GM19238 (cell line): Measurements from ENCODE around the gene NAMPT.
"Not testable (repeated sequence)": the region's sequence is repeated elsewhere in the genome, so short reads cannot be mapped to it uniquely, and the experiment has no call there.

Source experiments
- DNase-seq: peaks from one replicate; pipeline ENCODE4 v3.0.0; 2011; ENCODE audit warnings: low spot score; ENCODE audit not compliant: insufficient read length

The NAMPT gene

DNA sequence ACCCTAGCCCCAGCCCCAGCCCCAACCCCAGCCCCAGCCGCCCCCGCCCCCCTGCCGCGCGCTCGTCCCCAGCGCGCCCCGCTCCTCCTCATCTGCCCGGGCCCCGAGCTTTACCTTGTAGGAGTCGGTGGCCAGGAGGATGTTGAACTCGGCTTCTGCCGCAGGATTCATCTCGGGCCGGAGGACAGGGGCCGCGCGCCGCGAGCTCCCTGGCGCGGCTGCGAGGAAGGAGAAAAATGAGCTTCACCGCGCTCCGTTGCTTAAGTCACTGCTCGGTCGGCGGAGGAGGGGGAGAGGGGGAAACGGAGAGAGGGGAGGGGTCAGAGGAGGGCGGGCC is at the start of gene NAMPT:
NAMPT (minus strand) TSS at position 270 of the 337 bp plus-strand sequence; CDS start at position 171, 99 bp downstream.
- no peak for DNase-seq

DNA sequence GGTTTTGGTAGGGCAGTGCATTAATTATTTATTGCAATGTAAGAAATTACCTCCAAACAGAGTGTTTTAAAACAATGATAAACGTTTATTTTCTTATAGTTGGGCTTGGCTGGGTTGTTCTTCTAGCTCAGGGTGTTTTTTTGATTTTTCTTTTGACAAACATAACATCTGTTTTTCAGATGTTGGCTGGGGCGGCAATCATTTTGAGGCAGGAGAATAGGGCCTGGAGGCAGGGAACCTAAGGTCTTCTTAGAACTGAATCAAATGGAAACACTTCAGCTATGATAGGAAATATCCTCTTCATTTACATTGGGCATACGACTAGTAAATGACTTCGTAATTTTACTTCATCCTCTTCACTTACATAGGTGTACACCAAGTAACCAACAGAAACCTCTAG is 47.4 kb upstream of the NAMPT start:
- DNase-seq: no peak

DNA sequence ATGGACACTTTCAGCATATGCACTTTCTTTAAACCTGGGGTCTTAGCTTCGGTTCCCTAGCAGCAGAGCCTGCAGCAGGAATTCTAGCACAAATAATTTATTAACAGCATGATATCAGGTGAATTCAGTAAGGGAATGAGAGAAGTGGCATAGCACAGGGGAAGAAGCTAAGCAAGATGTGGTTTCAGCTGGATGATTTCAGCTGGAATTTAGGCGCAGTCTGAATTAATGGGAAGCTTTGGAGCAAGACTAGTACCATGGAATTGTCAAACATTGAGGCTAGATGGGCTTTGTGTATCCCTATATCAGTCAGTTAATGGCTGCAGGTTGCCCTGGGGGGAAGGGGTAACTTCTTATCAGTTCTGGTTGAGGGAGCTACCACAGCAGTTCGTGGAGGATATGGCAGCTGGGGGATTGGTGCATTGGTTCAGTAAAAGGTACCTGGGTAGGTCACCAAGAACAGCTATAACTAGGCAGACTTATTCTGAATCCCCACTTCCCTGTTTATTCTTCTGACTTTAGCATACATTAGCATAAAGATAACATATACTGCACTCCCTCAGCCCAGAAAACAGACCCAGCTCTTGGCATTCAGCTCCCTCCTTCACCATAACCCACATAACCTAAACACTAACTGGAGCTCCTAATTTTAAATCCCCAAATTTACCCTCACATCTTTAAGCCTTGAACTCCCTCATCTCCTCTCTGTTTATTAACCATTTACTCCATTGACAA is 46.8 kb upstream of the NAMPT start:
- no peak for DNase-seq

DNA sequence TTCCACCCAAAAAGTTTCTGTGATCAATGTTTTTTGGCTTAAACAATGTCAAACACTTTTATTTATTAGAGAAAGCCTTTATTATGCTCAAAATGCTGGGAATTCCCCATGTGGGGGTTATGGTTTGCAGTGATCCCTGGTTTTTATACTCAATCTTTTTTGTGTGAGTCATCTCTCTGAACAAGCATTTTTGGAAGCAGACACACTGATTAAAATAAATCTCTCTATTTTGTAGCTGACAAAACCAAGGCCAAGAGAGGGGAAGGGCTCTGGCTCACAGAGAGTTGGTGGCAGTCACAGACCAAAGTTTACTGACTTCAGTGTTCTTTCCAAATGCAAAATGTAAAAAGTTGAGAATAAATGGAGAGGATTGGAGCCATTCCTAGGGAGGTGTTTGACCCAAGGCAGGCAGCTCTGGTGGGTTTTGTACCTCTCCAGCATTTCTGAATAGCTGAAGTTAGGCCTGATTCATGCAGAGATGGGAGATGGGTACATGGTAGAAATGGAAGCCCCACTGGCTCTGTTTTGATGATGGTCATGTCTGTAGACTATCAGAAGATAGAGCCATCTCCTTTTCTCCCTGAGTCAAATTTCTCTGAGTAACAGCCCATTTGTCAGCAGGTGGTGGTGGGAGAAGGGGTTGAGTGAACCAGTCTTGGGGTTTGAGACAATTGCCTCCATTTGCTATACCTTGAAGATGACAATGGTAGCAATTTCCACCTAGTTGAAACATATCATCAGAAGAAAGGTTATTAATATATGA is 45.4 kb upstream of the NAMPT start:
- DNase-seq: no peak

DNA sequence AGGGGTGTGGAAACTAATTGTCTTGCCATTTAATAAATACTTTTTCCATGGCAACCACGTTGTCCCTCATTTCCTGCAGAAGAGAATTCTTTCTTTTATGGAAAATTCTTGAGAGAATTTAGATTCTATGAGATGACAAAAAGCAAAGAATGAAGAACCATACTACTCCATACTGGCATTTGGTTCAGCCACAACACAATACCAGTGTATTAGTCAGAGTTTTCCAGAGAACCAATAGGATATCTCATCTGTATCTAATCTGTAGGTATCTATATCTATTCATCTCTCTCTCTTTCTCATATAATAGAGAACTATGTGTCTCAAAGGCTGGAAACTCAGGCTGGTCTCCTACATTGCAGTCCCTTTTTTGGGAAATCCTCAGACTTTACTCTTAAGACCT is 44.6 kb upstream of the NAMPT start:
- DNase-seq: no peak

DNA sequence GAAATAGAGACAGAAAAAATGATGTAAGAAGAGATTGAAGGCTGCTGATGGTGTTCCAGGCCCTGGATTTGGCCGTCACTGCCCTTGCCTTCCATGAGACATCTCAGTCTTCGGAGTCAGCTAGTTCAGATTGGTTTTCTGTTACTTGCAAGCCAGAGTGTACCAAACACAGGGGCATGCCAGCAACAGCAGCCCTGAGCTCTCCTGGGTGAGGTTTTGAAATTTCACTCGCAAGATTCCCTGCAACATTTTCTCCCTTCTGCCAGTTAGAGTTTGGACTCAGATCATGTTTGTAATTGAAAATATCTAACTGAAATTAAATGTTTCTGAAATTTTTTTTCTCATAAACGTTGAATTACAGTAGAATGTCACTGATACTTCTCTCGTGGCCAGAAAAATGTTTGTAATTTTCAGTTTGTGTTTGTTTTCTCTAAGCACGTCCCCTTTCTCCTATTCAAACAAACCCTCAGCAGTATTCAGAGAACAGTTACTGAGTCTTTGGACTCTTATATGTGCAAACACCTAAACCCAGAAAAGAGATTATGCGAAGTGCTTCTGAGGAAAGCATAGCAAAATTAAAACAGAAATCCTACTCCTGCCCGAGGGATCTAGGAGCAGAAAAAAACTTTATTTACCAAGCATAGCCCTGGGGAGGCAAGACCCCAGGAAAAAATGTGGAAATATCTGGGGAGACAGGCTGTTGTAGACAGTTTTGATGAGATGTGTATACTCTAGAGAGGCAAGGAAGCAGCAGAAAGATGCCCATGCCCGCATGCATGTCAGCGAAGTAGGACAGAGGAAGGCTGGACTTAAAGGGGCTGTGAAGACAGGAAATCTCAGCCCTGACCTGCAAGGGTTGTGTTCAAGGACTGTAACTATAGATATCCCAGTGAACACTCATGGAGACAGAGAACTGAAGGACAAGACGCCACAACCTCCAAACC is 43.0 kb upstream of the NAMPT start:
- no peak for DNase-seq

DNA sequence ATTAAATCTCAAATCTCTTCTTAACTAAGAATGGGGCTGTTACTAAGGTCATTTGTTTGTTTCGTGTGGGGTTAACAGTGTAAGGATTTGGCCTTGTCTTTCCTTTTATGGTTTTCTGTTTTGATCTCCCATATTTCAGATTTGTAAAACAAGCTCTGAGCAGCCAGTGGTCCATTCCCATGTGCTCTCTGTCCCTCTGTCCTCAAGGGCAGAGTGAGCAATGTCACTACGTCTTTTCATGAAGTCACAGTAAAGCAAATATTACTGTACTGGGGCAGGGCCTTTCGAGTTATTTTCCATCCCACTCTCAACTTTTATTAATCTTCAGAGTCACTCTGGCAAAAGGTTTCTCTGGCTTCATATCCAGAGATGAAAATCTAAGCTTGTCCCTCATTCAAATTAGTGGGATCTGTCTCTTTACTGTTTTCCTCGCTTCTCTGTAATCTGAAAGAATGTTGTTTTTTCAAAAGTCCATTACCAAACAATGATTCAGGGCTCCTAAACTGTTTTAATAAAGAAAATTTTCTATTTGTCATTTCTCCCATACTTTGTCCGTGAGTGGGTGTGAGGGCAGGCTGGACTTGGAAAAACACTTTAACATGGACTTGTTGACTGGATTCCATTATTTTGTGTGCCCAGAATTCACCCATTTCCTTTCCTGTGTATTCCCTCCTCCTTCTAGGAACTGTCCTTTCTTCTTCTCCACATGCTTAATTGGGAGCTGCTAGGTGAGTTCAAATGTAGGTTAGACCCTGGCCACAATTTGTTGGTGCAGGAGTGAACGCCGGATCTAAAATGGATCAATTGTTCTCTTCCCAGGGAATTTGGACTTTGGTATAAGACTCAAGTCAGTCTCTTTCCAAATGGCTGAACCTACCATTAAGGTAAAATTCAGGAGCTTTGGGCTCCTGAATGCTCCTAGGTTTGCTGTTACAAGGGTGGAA is 42.1 kb upstream of the NAMPT start:
- DNase-seq: no peak

DNA sequence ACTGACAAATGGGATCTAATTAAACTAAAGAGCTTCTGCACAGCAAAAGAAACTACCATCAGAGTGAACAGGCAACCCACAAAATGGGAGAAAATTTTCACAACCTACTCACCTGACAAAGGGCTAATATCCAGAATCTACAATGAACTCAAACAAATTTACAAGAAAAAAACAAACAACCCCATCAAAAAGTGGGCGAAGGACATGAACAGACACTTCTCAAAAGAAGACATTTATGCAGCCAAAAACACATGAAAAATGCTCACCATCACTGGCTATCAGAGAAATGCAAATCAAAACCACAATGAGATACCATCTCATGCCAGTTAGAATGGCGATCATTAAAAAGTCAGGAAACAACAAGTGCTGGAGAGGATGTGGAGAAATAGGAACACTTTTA is 39.7 kb upstream of the NAMPT start:
- not testable (repeated sequence) for DNase-seq

DNA sequence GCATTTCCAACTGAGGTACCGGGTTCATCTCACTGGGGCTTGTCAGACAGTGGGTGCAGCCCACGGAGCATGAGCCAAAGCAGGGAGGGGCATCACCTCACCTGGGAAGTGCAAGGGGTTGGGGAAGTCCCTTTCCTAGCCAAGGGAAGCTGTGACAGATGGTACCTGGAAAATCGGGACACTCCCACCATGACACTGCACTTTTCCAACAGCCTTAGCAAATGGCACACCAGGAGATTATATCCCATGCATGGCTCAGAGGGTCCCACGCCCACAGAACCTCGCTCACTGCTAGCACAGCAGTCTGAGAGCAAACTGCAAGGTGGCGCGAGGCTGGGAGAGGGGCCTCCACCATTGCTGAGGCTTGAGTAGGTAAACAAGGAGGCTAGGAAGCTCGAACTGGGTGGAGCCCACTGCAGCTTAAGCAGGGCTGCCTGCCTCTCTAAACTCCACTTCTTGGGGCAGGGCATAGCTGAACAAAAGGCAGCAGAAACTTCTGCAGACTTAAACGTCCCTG is 35.5 kb upstream of the NAMPT start:
- DNase-seq: not testable (repeated sequence)

DNA sequence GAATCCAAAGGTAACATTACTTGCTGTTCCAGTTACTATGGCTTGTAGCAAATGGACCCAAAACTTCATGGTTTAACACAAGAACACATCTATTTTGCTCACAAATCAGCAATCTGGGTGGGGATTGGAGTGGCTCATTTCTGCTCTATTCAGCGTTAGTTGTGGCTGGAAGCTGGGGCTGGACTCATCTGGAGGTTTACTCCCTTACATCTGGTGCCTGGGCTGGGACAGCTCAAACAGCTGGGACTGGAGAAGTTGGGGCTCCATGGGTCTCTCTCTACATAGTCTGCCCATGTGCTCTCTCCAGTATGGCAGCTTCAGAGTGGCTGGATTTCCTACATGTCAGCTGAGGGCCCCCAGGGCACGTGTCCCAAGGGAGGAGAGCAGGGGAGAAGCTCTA is 33.7 kb upstream of the NAMPT start:
- no peak for DNase-seq

DNA sequence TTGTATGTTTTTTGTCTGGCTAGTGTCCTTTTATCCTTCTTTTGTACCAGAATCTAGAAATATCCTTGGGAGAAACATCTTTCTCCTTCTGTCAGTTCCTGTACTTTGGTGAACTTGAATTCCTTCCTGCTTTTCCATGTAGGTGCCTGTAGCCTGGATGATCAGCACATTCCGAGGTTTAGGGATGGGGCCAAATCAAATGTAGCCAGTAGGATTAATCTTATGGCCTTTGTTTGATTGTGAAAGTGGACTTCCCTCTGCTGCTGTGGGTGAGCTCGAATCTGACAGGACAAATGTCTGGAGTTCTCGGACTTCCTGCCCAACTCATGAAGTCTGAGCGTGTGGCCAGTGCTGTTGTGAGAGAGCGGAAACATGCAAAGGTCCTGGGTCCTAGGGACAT is 33.2 kb upstream of the NAMPT start:
- DNase-seq: no peak

DNA sequence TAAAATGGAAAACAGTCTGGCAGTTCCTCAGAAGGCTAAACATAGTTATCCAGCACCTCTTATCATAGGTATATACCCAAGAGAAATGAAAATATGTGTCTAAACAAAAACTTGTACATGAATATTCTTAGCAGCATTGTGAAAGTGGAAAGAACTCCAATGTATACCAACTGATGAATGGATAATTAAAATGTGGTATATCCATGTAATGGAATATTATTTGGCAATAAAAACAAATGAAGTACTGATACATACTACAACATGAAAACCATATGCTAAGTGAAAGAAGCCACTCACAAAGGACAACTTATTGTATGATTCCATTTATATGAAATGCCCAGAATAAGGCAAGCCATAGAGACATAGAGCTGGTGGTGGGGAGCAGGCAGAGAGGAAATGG is 32.2 kb upstream of the NAMPT start:
- DNase-seq: no peak

DNA sequence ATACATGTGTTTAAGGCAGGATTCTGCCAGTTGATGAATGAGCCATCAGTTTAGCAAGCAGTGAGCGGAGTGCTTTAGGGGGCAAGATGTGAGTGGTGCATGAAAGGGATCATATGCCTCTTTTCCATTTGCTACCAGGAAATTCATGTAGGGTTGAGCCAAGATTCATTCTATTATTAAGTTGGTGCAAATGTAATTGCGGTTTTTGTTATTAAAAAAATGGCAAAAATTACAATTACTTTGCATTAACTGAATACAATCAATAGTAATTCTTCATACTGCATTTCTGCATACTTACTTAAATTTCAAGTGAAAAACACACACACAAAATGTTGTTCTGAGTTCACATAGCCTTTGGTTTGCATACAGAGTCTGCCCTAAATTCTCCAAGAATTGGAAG is 30.1 kb upstream of the NAMPT start:
- DNase-seq: no peak

DNA sequence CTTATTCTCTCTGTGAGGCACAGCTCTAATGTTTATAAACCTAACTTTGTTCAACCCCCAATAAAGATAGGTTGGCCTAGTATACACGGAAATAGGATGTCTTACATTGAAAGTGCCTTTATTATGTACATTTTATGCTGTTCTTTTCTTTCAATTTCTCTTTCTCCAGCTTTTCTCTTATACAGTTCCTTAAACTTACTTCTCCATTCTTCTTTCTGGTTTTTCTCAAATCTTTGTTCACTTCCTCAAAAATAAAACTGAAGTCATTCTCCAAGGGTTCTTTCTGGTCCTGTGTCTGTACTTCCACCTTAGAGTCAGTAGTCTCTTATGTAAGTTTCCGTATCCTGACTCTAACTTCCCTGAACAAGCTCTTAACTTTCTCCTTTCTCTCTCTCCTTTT is 29.2 kb upstream of the NAMPT start:
- DNase-seq: no peak

DNA sequence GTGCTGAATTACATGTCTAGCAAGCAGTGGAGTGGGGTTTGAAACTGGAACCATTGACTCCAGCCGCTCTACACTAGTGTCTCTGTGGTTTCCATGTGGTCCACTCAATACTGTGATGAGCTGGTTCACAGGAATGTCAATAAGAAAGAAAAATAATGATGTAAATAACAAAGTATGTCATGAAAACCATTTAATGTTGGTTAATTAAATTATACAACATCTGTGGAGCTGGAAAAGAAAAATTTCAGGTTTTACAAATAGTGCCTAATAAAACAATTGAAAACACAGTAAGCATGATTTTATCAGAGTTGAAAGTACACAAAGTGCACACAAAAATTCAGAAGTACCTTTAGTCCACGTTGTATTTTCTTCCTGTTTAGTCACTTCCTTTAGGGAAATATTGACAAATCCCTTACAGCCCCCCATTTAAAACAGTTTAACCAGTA is 28.7 kb upstream of the NAMPT start:
- DNase-seq: no peak

DNA sequence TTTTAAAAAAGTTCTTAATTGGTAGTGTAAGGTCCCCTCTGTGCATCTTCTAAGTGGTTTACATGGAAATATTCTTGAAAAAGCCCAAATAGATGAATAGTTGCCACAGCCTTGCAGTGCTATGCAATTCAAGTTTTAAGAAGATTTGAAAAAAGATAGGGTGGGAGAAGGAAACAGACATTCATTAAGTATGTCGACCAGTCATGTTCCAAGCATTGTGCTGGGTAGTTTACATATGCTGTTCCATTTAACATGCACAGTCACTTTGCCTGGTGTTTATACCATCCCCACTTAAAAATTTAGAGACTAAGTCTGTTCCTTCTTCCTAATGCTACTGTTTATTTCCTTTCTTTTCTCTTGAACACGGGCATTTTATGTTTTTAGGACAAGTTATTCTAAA is 28.1 kb upstream of the NAMPT start:
- no peak for DNase-seq

DNA sequence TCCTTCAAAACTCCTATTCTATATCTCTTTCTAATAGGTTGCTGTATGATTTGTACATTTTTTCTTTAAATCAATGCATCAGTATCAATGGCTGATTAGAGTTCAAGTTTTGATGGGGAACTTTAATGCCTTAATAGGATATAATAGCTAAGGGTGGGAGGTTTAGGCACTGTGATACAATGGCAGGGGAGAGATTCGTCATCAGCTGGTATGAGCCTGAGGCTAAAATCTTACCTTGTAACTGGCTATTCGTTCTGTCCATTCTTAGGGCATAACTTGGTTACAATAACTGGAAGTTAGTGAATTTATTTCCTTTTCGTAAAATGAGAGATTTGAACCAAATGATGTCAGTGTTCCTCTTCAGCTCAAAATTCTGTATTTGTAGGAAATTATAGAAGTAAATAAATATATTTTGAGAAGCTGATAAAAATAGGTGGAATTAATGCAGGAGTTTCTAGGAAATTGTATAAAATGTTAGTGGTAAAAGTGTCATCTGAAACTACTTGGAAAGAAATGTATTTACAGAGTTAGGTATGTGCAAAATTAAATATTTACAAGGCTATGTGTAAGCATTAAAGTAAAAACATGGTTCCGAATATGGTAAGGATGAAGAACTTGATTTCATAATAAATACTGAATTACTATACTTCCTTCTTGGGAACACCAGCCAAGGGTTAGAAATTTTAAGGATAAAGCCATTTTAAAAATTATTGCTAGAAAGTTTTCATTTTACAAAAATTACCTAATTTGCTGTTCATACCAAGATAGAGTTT is 27.5 kb upstream of the NAMPT start:
- DNase-seq: no peak

DNA sequence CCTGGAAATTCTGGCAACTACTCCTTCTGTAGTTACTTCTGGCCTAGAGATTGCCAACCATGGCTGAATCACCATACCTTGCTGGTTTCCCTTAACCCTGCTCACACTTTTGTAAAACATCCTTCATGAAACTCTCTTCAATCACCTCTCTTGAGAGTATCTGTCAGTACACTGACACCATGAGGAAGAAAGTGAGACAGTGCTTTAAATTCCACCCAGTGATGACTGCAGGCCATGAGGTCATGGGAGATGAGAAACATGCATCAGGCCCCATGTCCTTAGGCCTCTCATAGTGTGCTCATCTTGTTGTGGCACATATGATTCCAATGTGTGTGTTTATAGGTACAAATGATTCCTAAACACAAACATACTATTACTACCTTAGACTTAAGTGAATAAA is 24.6 kb upstream of the NAMPT start:
- DNase-seq: no peak

DNA sequence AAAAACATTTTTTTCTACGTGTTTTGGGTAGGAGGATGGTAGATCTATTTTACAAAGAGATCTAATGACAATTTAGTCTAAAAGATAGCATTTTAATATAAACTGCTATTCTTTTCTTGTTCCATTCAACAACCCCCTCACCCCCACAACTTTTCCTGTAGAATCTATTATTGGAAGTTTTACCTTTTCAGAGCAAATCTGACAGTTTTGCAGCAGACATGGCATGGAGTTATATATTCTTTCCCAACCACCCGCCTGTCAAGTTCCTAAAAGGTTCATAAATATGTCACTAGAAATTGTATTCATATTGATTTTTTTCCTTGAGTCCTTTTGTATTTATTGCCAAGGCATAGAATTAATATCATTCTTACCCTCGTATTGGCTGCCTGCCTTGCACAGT is 21.5 kb upstream of the NAMPT start:
- no peak for DNase-seq

DNA sequence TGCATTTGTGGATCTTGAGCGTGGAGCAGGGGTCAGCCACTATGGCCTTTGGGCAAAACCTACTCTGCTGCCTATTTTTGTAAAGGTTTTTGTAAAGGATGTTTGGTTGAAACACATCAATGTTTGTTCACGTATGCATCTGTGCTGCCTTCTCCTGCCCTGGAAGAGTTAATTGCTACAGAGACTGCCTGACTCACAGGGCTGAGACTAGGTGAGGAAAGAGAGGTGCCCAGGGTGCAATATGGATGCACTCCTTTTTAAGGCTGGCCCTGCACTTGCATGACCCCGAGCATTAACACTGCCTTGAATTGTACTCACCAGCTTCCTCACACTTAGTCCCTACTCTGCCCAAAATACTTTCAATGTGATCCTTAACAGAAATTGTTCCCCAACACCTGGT is 20.9 kb upstream of the NAMPT start:
- DNase-seq: no peak
